ENCODE results near the gene FAM3C. TPM values are rescaled to one million over a fixed set of nuclear protein-coding genes. Genes with fewer than 3 reads are reported as not detected.

Gene FAM3C
- total and polyA plus RNA-seq, 2 of the 4 experiments (the other 2 are of a cell fraction): 11.5 to 45.8 TPM

GRCh38 chr7:121352323-121352722 lies 43.8 kb downstream of the FAM3C start:
- CTCF ChIA-PET: interaction anchor here (1.1 kb wide), 1 partner anchor 15 kb away, joined by 3 read pairs; no protein-coding TSS in a partner anchor
- no peak overlapping the region for H2BK15ac ChIP-seq (ENCODE audit: low read depth, low read length)
- no peak overlapping the region for H3K9ac ChIP-seq (ENCODE audit: low read depth, low read length)
- H3K27me3 ChIP-seq (ENCODE audit: control insufficient read depth, insufficient read depth, low read length): no peaks in the 10 kb centered on the region
- WGBS, 2 experiments (ENCODE audit: extremely low coverage in 2 of 2, insufficient read length in 1 of 2): 0% methylated on average over 1 of the region's 3 CpGs; no CpG with 5 or more reads in 1 of the 2 experiments
- no peak overlapping the region for H3K4me3 ChIP-seq (ENCODE audit: insufficient read depth, low read depth, low read length)
- ATAC-seq (ENCODE audit: low read depth) (no peak), DNase-seq (no peak)
- H4K91ac ChIP-seq (ENCODE audit: insufficient read depth, low read depth, low read length): no peak overlapping the region
- H2BK5ac ChIP-seq (ENCODE audit: low read depth, low read length, poor library complexity, severe bottlenecking): no peak overlapping the region
- no peak overlapping the region for H3K18ac ChIP-seq (ENCODE audit: low read depth, low read length)
- H4K20me1 ChIP-seq (ENCODE audit: insufficient read depth, low read length): no peaks in the 10 kb centered on the region
- no peak overlapping the region for H2BK20ac ChIP-seq (ENCODE audit: low read depth, low read length)
- TF ChIP-seq NFE2L2 (IDR thresholded peaks at IDR 0.05; ENCODE audit: low read depth, low read length): no peak
- no peak for TF ChIP-seq POLR2A (IDR thresholded peaks at IDR 0.05; ENCODE audit: low read depth, low read length)
- TF ChIP-seq RAD21 (IDR thresholded peaks at IDR 0.05; ENCODE audit: low read length): no peak
- no peak for TF ChIP-seq CTCF (conservative IDR thresholded peaks at IDR 0.05; ENCODE audit: low read depth, low read length)
- no peak for TF ChIP-seq BHLHE40 (IDR thresholded peaks at IDR 0.05; ENCODE audit: low read depth, low read length)
- TF ChIP-seq RFX5 (IDR thresholded peaks at IDR 0.05; ENCODE audit: low read depth, low read length): no peak
- no peak for TF ChIP-seq FOS (IDR thresholded peaks at IDR 0.05; ENCODE audit: low read depth, low read length)
- no peak for TF ChIP-seq SMC3 (IDR thresholded peaks at IDR 0.05; ENCODE audit: low read depth, low read length)
- TF ChIP-seq MAZ (IDR thresholded peaks at IDR 0.05; ENCODE audit: borderline replicate concordance, low read depth, low read length): no peak
- no peak for TF ChIP-seq USF2 (IDR thresholded peaks at IDR 0.05; ENCODE audit: low read depth, low read length)
- TF ChIP-seq CHD1 (IDR thresholded peaks at IDR 0.05; ENCODE audit: low read depth, low read length): no peak
- TF ChIP-seq RCOR1 (IDR thresholded peaks at IDR 0.05; ENCODE audit: insufficient replicate concordance, low read length): no peak
- TF ChIP-seq MAFK (IDR thresholded peaks at IDR 0.05; ENCODE audit: low read depth, low read length): no peak
- no peak for TF ChIP-seq MXI1 (IDR thresholded peaks at IDR 0.05; ENCODE audit: borderline replicate concordance, low read depth, low read length)
- no peak for TF ChIP-seq ELK1 (IDR thresholded peaks at IDR 0.05; ENCODE audit: borderline replicate concordance, low read depth, low read length)
- TF ChIP-seq CEBPB (IDR thresholded peaks at IDR 0.05; ENCODE audit: low read depth, low read length): no peak
- no peaks in the 10 kb centered on the region for H3K4me1 ChIP-seq (ENCODE audit: control insufficient read depth, insufficient read depth, low read length)
- no peak overlapping the region for H3K4ac ChIP-seq (ENCODE audit: low read depth, low read length)
- H3K4me2 ChIP-seq (ENCODE audit: low read depth, low read length): no peak overlapping the region
- H3K56ac ChIP-seq (ENCODE audit: extremely low read depth, insufficient read depth, low read length): no peak overlapping the region
- dilution Hi-C loops (cut with HindIII; ENCODE audit: low sequenced_read_pairs, unreplicated experiment): loop anchor here (25.0 kb wide), 1 partner anchor 210 kb away; no protein-coding TSS in a partner anchor
- H3K79me1 ChIP-seq (ENCODE audit: low read depth in 1 of 2, low read length in 2 of 2): no peaks in the 10 kb centered on the region; a peak in 1 of 4 replicates
- no peak overlapping the region for H2BK120ac ChIP-seq (ENCODE audit: low read depth, low read length)
- H3K9me3 ChIP-seq (ENCODE audit: control insufficient read depth, insufficient read depth, low read length): no peaks in the 10 kb centered on the region
- intact Hi-C loops (cut with micrococcal nuclease): no loop called here
- no peak overlapping the region for H2AK9ac ChIP-seq (replicated peaks; ENCODE audit: low read depth, low read length, poor library complexity)
- no TSS peak for BruUV-seq (replicated peaks)
- H4K8ac ChIP-seq (ENCODE audit: low read depth in 2 of 2, low read length in 2 of 2): no peak overlapping the region
- no peak overlapping the region for H3K23ac ChIP-seq (ENCODE audit: low read depth, low read length)
- H2AK5ac ChIP-seq (ENCODE audit: low read depth, low read length): no peak overlapping the region
- H2AFZ ChIP-seq (replicated peaks; ENCODE audit: low read length, poor library complexity): no peak overlapping the region
- peaks cover 9% of the 10 kb centered on the region for H3K36me3 ChIP-seq (ENCODE audit: control insufficient read depth, insufficient read depth, low read length)
- H3K14ac ChIP-seq (replicated peaks; ENCODE audit: low read depth, low read length): no peak overlapping the region
- in situ Hi-C loops (cut with MboI; ENCODE audit: low sequenced_read_pairs): no loop called here
- no peaks in the 10 kb centered on the region for H3K9me1 ChIP-seq (ENCODE audit: insufficient read depth, low read length)
- POLR2A ChIA-PET (ENCODE audit: unreplicated experiment): no interaction called here
- no peak overlapping the region for H3K27ac ChIP-seq (ENCODE audit: insufficient read depth, low read length)
- no peak overlapping the region for H4K5ac ChIP-seq (ENCODE audit: low read depth, low read length)

Measured in IMR-90 (cell line).